MM.1S (cell line): ENCODE measurements around the gene CELF4.

Experiments used
- DNase-seq: peaks from one replicate; pipeline ENCODE4 v3.0.0-alpha.2; 2015
- H2AFZ ChIP-seq: fragments of 300-600 bp; sonication (generic); 2 replicates; pipeline ENCODE4 v1.6.0; 2016; ENCODE audit warnings: antibody characterized with exemption, low read length
- H3F3A ChIP-seq: fragments of 300-600 bp; sonication (generic); 2 replicates; pipeline ENCODE4 v1.6.1; 2016; ENCODE audit warnings: mild to moderate bottlenecking, antibody characterized with exemption, low read length, moderate library complexity, mixed read lengths; ENCODE audit not compliant: insufficient read depth
- H3K27ac ChIP-seq: fragments of 300-600 bp; sonication (generic); 2 replicates; pipeline ENCODE4 v1.5.1; 2016; ENCODE audit warnings: mild to moderate bottlenecking, low read length
- H3K27me3 ChIP-seq: fragments of 300-600 bp; sonication (generic); replicated peaks from 2 replicates; pipeline ENCODE4 v1.6.0; 2016; ENCODE audit warnings: low read length; ENCODE audit not compliant: insufficient read depth
- H3K36me3 ChIP-seq: fragments of 300-600 bp; sonication (generic); replicated peaks from 2 replicates; pipeline ENCODE4 v1.6.1; 2016; ENCODE audit warnings: mild to moderate bottlenecking, low read length, mixed read lengths; ENCODE audit not compliant: insufficient read depth
- H3K4me1 ChIP-seq: fragments of 300-600 bp; sonication (generic); 2 replicates; pipeline ENCODE4 v1.6.1; 2016; ENCODE audit warnings: low read length, mixed read lengths
- H3K4me2 ChIP-seq: fragments of 300-600 bp; sonication (generic); 2 replicates; pipeline ENCODE4 v1.6.0; 2016; ENCODE audit warnings: low read depth, low read length
- H3K4me3 ChIP-seq: fragments of 300-600 bp; sonication (generic); 2 replicates; pipeline ENCODE4 v1.5.1; 2016; ENCODE audit warnings: low read length, mixed read lengths
- H3K79me2 ChIP-seq: fragments of 300-600 bp; sonication (generic); 2 replicates; pipeline ENCODE4 v1.6.1; 2016; ENCODE audit warnings: mixed run types, low read length, mixed read lengths
- H3K9ac ChIP-seq: fragments of 300-600 bp; sonication (generic); 2 replicates; pipeline ENCODE4 v1.6.1; 2016; ENCODE audit warnings: low read length, mixed read lengths
- H3K9me2 ChIP-seq: fragments of 300-600 bp; sonication (generic); replicated peaks from 2 replicates; pipeline ENCODE4 v1.6.1; 2016; ENCODE audit warnings: mild to moderate bottlenecking, low read length, mixed read lengths; ENCODE audit not compliant: insufficient read depth
- H3K9me3 ChIP-seq: fragments of 300-600 bp; sonication (generic); replicated peaks from 2 replicates; pipeline ENCODE4 v1.6.1; 2016; ENCODE audit warnings: mild to moderate bottlenecking, low read length, mixed read lengths; ENCODE audit not compliant: insufficient read depth
- H4K20me1 ChIP-seq: fragments of 300-600 bp; sonication (generic); 2 replicates; pipeline ENCODE4 v1.6.1; 2016; ENCODE audit warnings: mild to moderate bottlenecking, low read length, moderate library complexity, mixed read lengths; ENCODE audit not compliant: insufficient read depth
- EZH2 ChIP-seq: fragments of 300-600 bp; sonication (generic); optimal IDR thresholded peaks from 2 replicates; pipeline ENCODE3; 2017; ENCODE audit warnings: low read depth, mild to moderate bottlenecking, antibody characterized with exemption, low read length, mixed read lengths
- EZH2phosphoT487 ChIP-seq: fragments of 300-600 bp; sonication (generic); IDR thresholded peaks from 2 replicates; pipeline ENCODE4 v1.6.1; 2018; ENCODE audit warnings: antibody characterized with exemption, low read length
- TF ChIP-seq, protein P1 (sequence below): fragments of 300-600 bp; sonication (generic); IDR thresholded peaks from 2 replicates; pipeline ENCODE4 v1.5.1; 2016; ENCODE audit warnings: antibody characterized with exemption, low read length, mixed read lengths

Gene CELF4

DNA sequence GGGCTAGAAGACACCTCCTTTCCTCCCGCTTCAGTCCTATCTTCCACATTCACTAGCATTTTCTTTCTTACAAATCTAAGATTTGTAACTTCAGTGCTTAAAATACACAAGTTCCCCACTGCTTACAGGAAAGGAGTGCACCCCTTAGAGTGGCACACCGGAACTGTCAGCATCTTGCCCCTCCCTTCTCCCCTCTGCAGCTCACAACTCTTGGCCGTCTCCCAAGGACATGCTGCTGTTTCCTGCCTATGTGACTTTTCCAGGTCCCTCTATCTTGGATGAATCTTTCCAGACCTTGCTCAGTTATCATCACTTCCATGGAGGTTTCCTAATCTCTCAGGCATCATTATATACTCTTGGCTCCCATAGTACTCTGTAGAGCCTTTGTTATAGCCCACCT, 334.8 kb downstream of the CELF4 start:
- Histone ChIP-seq H3F3A (no peaks in the 10 kb centered on the region), H2AFZ (no peak overlapping the region), H4K20me1 (no peaks in the 10 kb centered on the region), H3K4me1 (no peaks in the 10 kb centered on the region), H3K36me3 (no peaks in the 10 kb centered on the region), H3K9ac (no peak overlapping the region), H3K9me2 (no peaks in the 10 kb centered on the region), H3K4me3 (no peak overlapping the region), H3K27ac (no peak overlapping the region), H3K27me3 (no peaks in the 10 kb centered on the region), H3K9me3 (no peaks in the 10 kb centered on the region), H3K4me2 (no peak overlapping the region), H3K79me2 (no peaks in the 10 kb centered on the region)
- no peak for TF ChIP-seq EZH2
- TF ChIP-seq, protein P1, sequence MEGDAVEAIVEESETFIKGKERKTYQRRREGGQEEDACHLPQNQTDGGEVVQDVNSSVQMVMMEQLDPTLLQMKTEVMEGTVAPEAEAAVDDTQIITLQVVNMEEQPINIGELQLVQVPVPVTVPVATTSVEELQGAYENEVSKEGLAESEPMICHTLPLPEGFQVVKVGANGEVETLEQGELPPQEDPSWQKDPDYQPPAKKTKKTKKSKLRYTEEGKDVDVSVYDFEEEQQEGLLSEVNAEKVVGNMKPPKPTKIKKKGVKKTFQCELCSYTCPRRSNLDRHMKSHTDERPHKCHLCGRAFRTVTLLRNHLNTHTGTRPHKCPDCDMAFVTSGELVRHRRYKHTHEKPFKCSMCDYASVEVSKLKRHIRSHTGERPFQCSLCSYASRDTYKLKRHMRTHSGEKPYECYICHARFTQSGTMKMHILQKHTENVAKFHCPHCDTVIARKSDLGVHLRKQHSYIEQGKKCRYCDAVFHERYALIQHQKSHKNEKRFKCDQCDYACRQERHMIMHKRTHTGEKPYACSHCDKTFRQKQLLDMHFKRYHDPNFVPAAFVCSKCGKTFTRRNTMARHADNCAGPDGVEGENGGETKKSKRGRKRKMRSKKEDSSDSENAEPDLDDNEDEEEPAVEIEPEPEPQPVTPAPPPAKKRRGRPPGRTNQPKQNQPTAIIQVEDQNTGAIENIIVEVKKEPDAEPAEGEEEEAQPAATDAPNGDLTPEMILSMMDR: no peak
- TF ChIP-seq EZH2phosphoT487: no peak
- no peak for DNase-seq

GRCh38 chr18:37225279-37225678, 340.3 kb downstream of the CELF4 start:
- DNase-seq: no peak
- Histone ChIP-seq H3K9me2 (no peaks in the 10 kb centered on the region), H3K4me3 (no peak overlapping the region), H3K4me2 (no peak overlapping the region), H3K9ac (no peak overlapping the region), H3K36me3 (no peaks in the 10 kb centered on the region), H4K20me1 (no peaks in the 10 kb centered on the region), H3K9me3 (no peaks in the 10 kb centered on the region), H3F3A (no peaks in the 10 kb centered on the region), H3K4me1 (peaks cover 3% of the 10 kb centered on the region; the same call in 1 of the 2 replicates), H3K27me3 (no peaks in the 10 kb centered on the region), H2AFZ (no peak overlapping the region), H3K27ac (no peak overlapping the region), H3K79me2 (no peaks in the 10 kb centered on the region)
- TF ChIP-seq, protein P1: no peak
- TF ChIP-seq EZH2 (no peak), EZH2phosphoT487 (no peak)

DNA sequence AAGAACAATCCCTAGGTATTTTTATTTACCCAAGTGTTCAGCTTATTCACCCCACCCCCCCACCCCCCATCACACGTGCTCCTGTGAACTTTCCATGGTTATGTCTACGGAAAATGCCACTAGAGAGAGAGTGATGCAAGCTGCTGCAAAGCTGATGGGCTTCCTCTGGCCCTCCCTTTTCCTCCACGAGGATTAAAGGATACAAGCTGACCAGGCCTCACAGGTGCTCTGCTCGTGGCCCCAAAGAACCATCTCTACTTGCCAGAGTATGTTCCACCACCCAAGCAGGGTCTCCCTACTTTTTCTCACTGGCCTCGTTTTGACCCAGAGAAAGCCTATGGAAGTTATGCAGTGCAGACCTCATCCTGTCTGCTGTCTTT, 342.6 kb downstream of the CELF4 start:
- H3K4me2 ChIP-seq: no peak overlapping the region
- TF ChIP-seq EZH2phosphoT487: no peak
- TF ChIP-seq EZH2: no peak
- TF ChIP-seq, protein P1: no peak
- no peaks in the 10 kb centered on the region for H3K9me2 ChIP-seq
- H3K9ac ChIP-seq: no peak overlapping the region
- no peak overlapping the region for H3K27ac ChIP-seq
- H3K9me3 ChIP-seq: no peaks in the 10 kb centered on the region
- no peak for DNase-seq
- H4K20me1 ChIP-seq: no peaks in the 10 kb centered on the region
- no peaks in the 10 kb centered on the region for H3F3A ChIP-seq
- no peaks in the 10 kb centered on the region for H3K36me3 ChIP-seq
- H3K79me2 ChIP-seq: no peaks in the 10 kb centered on the region
- H3K27me3 ChIP-seq: no peaks in the 10 kb centered on the region
- H2AFZ ChIP-seq: no peak overlapping the region
- H3K4me1 ChIP-seq: peaks cover 3% of the 10 kb centered on the region; the same call in 1 of the 2 replicates
- H3K4me3 ChIP-seq: no peak overlapping the region
